Trophoblast cell (in vitro differentiated cells and primary cell): Measurements from ENCODE around the gene YWHAE.

ENCODE experiments used
- DNase-seq, 2 donors: peaks; one replicate each; pipeline ENCODE4 v3.0.0-alpha.2; 2016
- H2AFZ ChIP-seq: 2 replicates; pipeline ENCODE4 v1.6.1; 2013; ENCODE audit warnings: low read length, moderate library complexity, mild to moderate bottlenecking; ENCODE audit not compliant: insufficient read depth, poor library complexity
- H2AK5ac ChIP-seq: 2 replicates; pipeline ENCODE4 v1.6.1; 2013; ENCODE audit warnings: mild to moderate bottlenecking, low read length
- H2BK120ac ChIP-seq: 2 replicates; pipeline ENCODE4 v1.6.1; 2013; ENCODE audit warnings: low read length, mild to moderate bottlenecking, moderate library complexity; ENCODE audit not compliant: insufficient read depth, poor library complexity
- H2BK12ac ChIP-seq: 2 replicates; pipeline ENCODE4 v1.6.1; 2013; ENCODE audit warnings: mild to moderate bottlenecking, low read length, moderate library complexity
- H2BK5ac ChIP-seq: 2 replicates; pipeline ENCODE4 v1.6.1; 2013; ENCODE audit warnings: low read length, low read depth, moderate library complexity, mild to moderate bottlenecking; ENCODE audit not compliant: poor library complexity
- H3K14ac ChIP-seq: 2 replicates; pipeline ENCODE4 v1.6.1; 2013; ENCODE audit warnings: mild to moderate bottlenecking, low read length
- H3K18ac ChIP-seq: 2 replicates; pipeline ENCODE4 v1.6.1; 2013; ENCODE audit warnings: mild to moderate bottlenecking, low read length
- H3K23ac ChIP-seq: 2 replicates; pipeline ENCODE4 v1.6.1; 2013; ENCODE audit warnings: low read length
- H3K27ac ChIP-seq: 2 replicates; pipeline ENCODE4 v1.5.1; 2013; ENCODE audit warnings: low read depth, mild to moderate bottlenecking, inconsistent platforms, low read length, moderate library complexity
- H3K27me3 ChIP-seq: 2 replicates; pipeline ENCODE4 v1.6.1; 2013; ENCODE audit warnings: inconsistent platforms, mild to moderate bottlenecking, low read length, moderate library complexity; ENCODE audit not compliant: insufficient read depth
- H3K36me3 ChIP-seq, 2 experiments: 1 replicate in 1 of 2; 2 replicates in 1 of 2; pipeline ENCODE4 v1.6.1; 2013; ENCODE audit warnings: low read length in 2 of 2, mild to moderate bottlenecking in 2 of 2, moderate library complexity in 1 of 2; ENCODE audit not compliant: insufficient read depth in 2 of 2, control insufficient read depth in 1 of 2
- H3K4ac ChIP-seq: 2 replicates; pipeline ENCODE4 v1.6.1; 2013; ENCODE audit warnings: low read depth, mild to moderate bottlenecking, low read length, moderate library complexity
- H3K4me1 ChIP-seq, 2 experiments: 1 replicate in 1 of 2; 2 replicates in 1 of 2; pipeline ENCODE4 v1.6.1; 2013; ENCODE audit warnings: low read length in 2 of 2, mild to moderate bottlenecking in 2 of 2, moderate library complexity in 1 of 2; ENCODE audit not compliant: insufficient read depth in 2 of 2, control insufficient read depth in 1 of 2
- H3K4me2 ChIP-seq: 2 replicates; pipeline ENCODE4 v1.6.1; 2013; ENCODE audit warnings: inconsistent platforms, mild to moderate bottlenecking, low read length, moderate library complexity
- H3K4me3 ChIP-seq: 2 replicates; pipeline ENCODE4 v1.5.1; 2013; ENCODE audit warnings: mild to moderate bottlenecking, low read depth, low read length, inconsistent platforms
- H3K79me1 ChIP-seq: one replicate; pipeline ENCODE4 v1.6.1; 2013; ENCODE audit warnings: low read length
- H3K79me2 ChIP-seq: 2 replicates; pipeline ENCODE4 v1.6.1; 2013; ENCODE audit warnings: low read length, mild to moderate bottlenecking; ENCODE audit not compliant: control insufficient read depth, insufficient read depth, poor library complexity
- H3K9ac ChIP-seq: 2 replicates; pipeline ENCODE4 v1.6.1; 2013; ENCODE audit warnings: mild to moderate bottlenecking, low read length
- H3K9me3 ChIP-seq: 2 replicates; pipeline ENCODE4 v1.6.1; 2013; ENCODE audit warnings: low read depth, mild to moderate bottlenecking, control low read depth, inconsistent platforms, low read length; ENCODE audit not compliant: insufficient read depth
- H4K12ac ChIP-seq: 2 replicates; pipeline ENCODE4 v1.6.1; 2013; ENCODE audit warnings: low read depth, mild to moderate bottlenecking, low read length, moderate library complexity
- H4K8ac ChIP-seq: 2 replicates; pipeline ENCODE4 v1.6.1; 2013; ENCODE audit warnings: low read depth, mild to moderate bottlenecking, low read length, moderate library complexity
- H4K91ac ChIP-seq: one replicate; pipeline ENCODE4 v1.6.1; 2013; ENCODE audit warnings: low read depth, mild to moderate bottlenecking, low read length, moderate library complexity
- WGBS: extraction: QIAGEN DNeasy Blood & Tissue Kit; methylation state at CpG from one replicate; pipeline ENCODE4 v1.1.7; 2013; ENCODE audit warnings: missing lambda C conversion rate; ENCODE audit not compliant: insufficient read length, insufficient coverage; ENCODE audit errors: extremely low coverage; 5-methylcytosine and 5-hydroxymethylcytosine counted together

YWHAE gene

GRCh38 chr17:1414001-1414574 lies 14.1 kb upstream of the YWHAE start:
- Histone ChIP-seq H2BK5ac (no peak overlapping the region), H3K4me3 (no peak overlapping the region), H4K91ac (no peak overlapping the region), H4K12ac (no peak overlapping the region), H3K27ac (no peak overlapping the region), H3K23ac (no peak overlapping the region), H3K4me1 (no peaks in the 10 kb centered on the region), H3K4ac (no peak overlapping the region), H3K14ac (no peak overlapping the region), H2BK12ac (no peak overlapping the region), H3K9me3 (peaks cover 2% of the 10 kb centered on the region), H2AK5ac (no peak overlapping the region), H3K79me1 (no peaks in the 10 kb centered on the region), H4K8ac (no peak overlapping the region), H3K36me3 (peaks cover 2 to 4% of the 10 kb centered on the region in 2 experiments), H3K79me2 (no peaks in the 10 kb centered on the region), H3K27me3 (no peaks in the 10 kb centered on the region), H3K9ac (no peak overlapping the region), H3K18ac (no peak overlapping the region), H2AFZ (no peak overlapping the region), H3K4me2 (no peak overlapping the region), H2BK120ac (no peak overlapping the region)
- no peak for DNase-seq
- WGBS = no CpG with 5 or more reads among the region's 9 CpGs

GRCh38 chr17:1413281-1413791 lies 13.3 kb upstream of the YWHAE start:
- Histone ChIP-seq H2BK5ac (no peak overlapping the region), H2BK120ac (no peak overlapping the region), H2AFZ (no peak overlapping the region), H3K14ac (no peak overlapping the region), H3K79me1 (no peaks in the 10 kb centered on the region), H2AK5ac (no peak overlapping the region), H3K4me1 (no peaks in the 10 kb centered on the region), H3K36me3 (peaks cover 2 to 4% of the 10 kb centered on the region in 2 experiments), H3K23ac (no peak overlapping the region), H3K9me3 (peaks cover 2% of the 10 kb centered on the region), H3K9ac (no peak overlapping the region), H4K91ac (no peak overlapping the region), H3K27ac (no peak overlapping the region), H3K4ac (no peak overlapping the region), H3K79me2 (no peaks in the 10 kb centered on the region), H3K4me3 (no peak overlapping the region), H4K8ac (no peak overlapping the region), H3K4me2 (no peak overlapping the region), H3K27me3 (no peaks in the 10 kb centered on the region), H4K12ac (no peak overlapping the region), H2BK12ac (no peak overlapping the region), H3K18ac (no peak overlapping the region)
- no CpG with 5 or more reads among the region's 6 CpGs for WGBS
- DNase-seq = no peak

GRCh38 chr17:1412185-1413110 lies 12.4 kb upstream of the YWHAE start:
- Histone ChIP-seq H2BK5ac (no peak overlapping the region), H3K27me3 (no peaks in the 10 kb centered on the region), H4K91ac (no peak overlapping the region), H2BK12ac (no peak overlapping the region), H3K4me1 (no peaks in the 10 kb centered on the region), H3K9ac (no peak overlapping the region), H3K4me3 (no peak overlapping the region), H3K36me3 (no peaks in the 10 kb centered on the region), H4K8ac (no peak overlapping the region), H3K18ac (no peak overlapping the region), H4K12ac (no peak overlapping the region), H3K27ac (no peak overlapping the region), H3K14ac (no peak overlapping the region), H3K9me3 (peaks cover 2% of the 10 kb centered on the region), H3K79me2 (no peaks in the 10 kb centered on the region), H2AK5ac (no peak overlapping the region), H3K23ac (no peak overlapping the region), H3K79me1 (no peaks in the 10 kb centered on the region), H2BK120ac (no peak overlapping the region), H2AFZ (no peak overlapping the region), H3K4ac (no peak overlapping the region), H3K4me2 (no peak overlapping the region)
- no CpG with 5 or more reads among the region's 27 CpGs for WGBS
- DNase-seq = peak in 1 of 2 donors; percentile 28

- no peak overlapping the region for H3K4me3 ChIP-seq
- H4K12ac ChIP-seq = no peak overlapping the region
- peaks cover 18% of the 10 kb centered on the region for H3K79me2 ChIP-seq
- no peaks in the 10 kb centered on the region for H3K9me3 ChIP-seq
- no peak overlapping the region for H3K18ac ChIP-seq
- H3K9ac ChIP-seq = no peak overlapping the region
- no peak overlapping the region for H2BK12ac ChIP-seq
- no peak overlapping the region for H3K23ac ChIP-seq
- no peaks in the 10 kb centered on the region for H3K36me3 ChIP-seq
- H3K14ac ChIP-seq = no peak overlapping the region
- H3K27ac ChIP-seq = no peak overlapping the region
- peaks cover 0 to 5% of the 10 kb centered on the region in 2 experiments for H3K4me1 ChIP-seq
- no peak overlapping the region for H4K91ac ChIP-seq
- no peaks in the 10 kb centered on the region for H3K27me3 ChIP-seq
- no peak overlapping the region for H3K4me2 ChIP-seq
- peaks cover 11% of the 10 kb centered on the region for H3K79me1 ChIP-seq
- no peak overlapping the region for H2AK5ac ChIP-seq
- H2BK120ac ChIP-seq = no peak overlapping the region
- WGBS = no CpG with 5 or more reads among the region's 4 CpGs
- no peak overlapping the region for H3K4ac ChIP-seq
- H2BK5ac ChIP-seq = no peak overlapping the region
- no peak overlapping the region for H4K8ac ChIP-seq
- no peak overlapping the region for H2AFZ ChIP-seq
- DNase-seq = no peak
Observed at GRCh38 chr17:1402262-1402586, 2.2 kb upstream of the YWHAE start.
